Cardiac fibroblast (primary cell): Measurements from ENCODE around the gene ERI2.

ENCODE experiments used
- DNase-seq, 2 donors: peaks; one replicate each; pipeline versions ENCODE4 v3.0.0 to v3.0.0-alpha.2; 2010; ENCODE audit warnings: low read depth in 2 of 2
- H3K4me3 ChIP-seq, 2 donors: replicated peaks in 1 of 2; 1 replicate in 1 of 2; 2 replicates in 1 of 2; pipeline ENCODE4 v1.5.1; 2011; ENCODE audit warnings: low read depth in 2 of 2, low read length in 2 of 2, mild to moderate bottlenecking in 2 of 2, moderate library complexity in 1 of 2
- CTCF ChIP-seq: IDR thresholded peaks from one replicate; pipeline ENCODE4 v1.5.1; 2011; ENCODE audit warnings: low read depth, mild to moderate bottlenecking, low read length, inconsistent platforms

The ERI2 gene

GRCh38 chr16:20806168-20807050 lies at the start of gene ERI2, which contains the start of gene REXO5:
ERI2 (minus strand) TSS chr16:20806472; CDS start chr16:20806430, 42 bp downstream.
REXO5 (plus strand) TSS chr16:20806527; CDS start chr16:20806954, 427 bp downstream.
- peak; percentile 65 for TF ChIP-seq CTCF
- peak; percentile 96 for DNase-seq
- peak within 1 kb of the TSS; percentile 86 to 89 for H3K4me3 ChIP-seq

GRCh38 chr16:20854963-20855362 lies 48.7 kb upstream of the ERI2 start:
- DNase-seq, result no peak
- no peak overlapping the region for H3K4me3 ChIP-seq
- TF ChIP-seq CTCF, result no peak

- peak in 1 of 2 donors; percentile 54 for DNase-seq
- TF ChIP-seq CTCF, result no peak
- no peak overlapping the region for H3K4me3 ChIP-seq
Measured at GRCh38 chr16:20853981-20854620, 47.8 kb upstream of the ERI2 start.

- TF ChIP-seq CTCF, result no peak
- no peak overlapping the region for H3K4me3 ChIP-seq
- peak; percentile 31 to 47 for DNase-seq
Measured at GRCh38 chr16:20853143-20853542, 46.9 kb upstream of the ERI2 start.

- DNase-seq, result peak; percentile 98 to 99
- TF ChIP-seq CTCF, result no peak
- no peak overlapping the region for H3K4me3 ChIP-seq
Measured at GRCh38 chr16:20851601-20852000, 45.3 kb upstream of the ERI2 start.

GRCh38 chr16:20850981-20851380 lies 44.7 kb upstream of the ERI2 start:
- DNase-seq, result peak; percentile 46 to 48
- H3K4me3 ChIP-seq, result no peak overlapping the region
- TF ChIP-seq CTCF, result no peak
